Upper lobe of left lung (tissue), 4 donors: ENCODE data around the gene SFMBT1.

Experiments
- CTCF ChIP-seq, 6 experiments: fragments of 450-650 bp in 4 of 6; fragments of 200-600 bp in 2 of 6; sonication (generic) in 2 of 6; IDR thresholded peaks; one replicate each; pipeline ENCODE4 v1.5.1; 2016 to 2019; ENCODE audit warnings: antibody characterized with exemption in 6 of 6
- EP300 ChIP-seq, 4 donors: sonication (generic); formaldehyde crosslinking; IDR thresholded peaks; one replicate each; pipeline ENCODE4 v1.5.1; 2017; ENCODE audit warnings: antibody characterized with exemption in 4 of 4, control low read depth in 2 of 4
- POLR2A ChIP-seq, 4 donors: fragments of 450-650 bp; IDR thresholded peaks; one replicate each; pipeline ENCODE4 v1.5.1; 2016 to 2017; ENCODE audit warnings: antibody characterized with exemption in 4 of 4, mild to moderate bottlenecking in 2 of 4

GRCh38 chr3:52889901-52890300 is 156.0 kb downstream of the SFMBT1 start:
- no peak for TF ChIP-seq CTCF (IDR thresholded peaks at IDR 0.05)
- no peak for TF ChIP-seq EP300 (IDR thresholded peaks at IDR 0.05)
- TF ChIP-seq POLR2A (IDR thresholded peaks at IDR 0.05) = no peak
